ENCODE results near the gene DBH. TPM values are rescaled to one million over a fixed set of nuclear protein-coding genes. Genes with fewer than 3 reads are reported as not detected.

The DBH gene
- total RNA-seq, 4 donors from 2014 or later, result 0.11 to 0.15 TPM; not detected in 2

DNA sequence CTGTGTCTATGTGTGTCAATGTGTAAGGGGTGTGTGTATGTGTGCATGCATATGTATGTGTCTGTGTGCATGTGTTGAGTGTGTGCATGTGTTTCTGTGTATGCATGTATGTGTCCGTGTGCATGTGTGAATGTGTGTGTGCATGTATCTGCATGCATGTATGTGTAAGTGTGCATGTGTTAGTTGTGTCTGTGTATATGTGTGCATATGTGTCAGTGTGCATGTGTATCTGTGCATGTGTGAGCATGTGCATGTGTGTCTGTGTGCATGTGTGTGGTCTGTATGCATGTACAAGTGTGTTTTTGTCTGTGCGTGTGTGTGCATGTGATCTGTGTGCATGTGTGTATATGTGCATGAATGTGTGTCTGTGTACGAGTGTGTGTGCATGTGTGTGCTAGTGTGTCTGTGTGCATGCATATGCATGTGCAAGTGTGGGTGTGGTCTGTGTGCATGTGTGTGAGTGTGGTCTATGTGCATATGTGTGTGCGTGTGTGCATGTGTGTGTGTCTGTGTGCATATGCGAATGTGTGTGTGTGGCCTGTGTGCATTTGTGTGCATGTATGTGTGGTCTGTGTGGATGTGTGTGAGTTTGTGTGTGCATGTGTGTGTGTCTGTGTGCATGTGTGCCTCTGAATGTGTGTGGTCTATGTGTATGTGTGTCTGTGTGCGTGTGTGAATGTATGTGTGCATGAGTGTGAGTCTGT, 36.5 kb upstream of the DBH start:
- H3K4me3 ChIP-seq (replicated peaks in 1 of 3), result no peak overlapping the region
- DNase-seq, result no peak
- no peak overlapping the region for H3K27ac ChIP-seq
- H3K27me3 ChIP-seq, result no peaks in the 10 kb centered on the region
- no peak for TF ChIP-seq CTCF (IDR thresholded peaks at IDR 0.05)
- TF ChIP-seq POLR2A (IDR thresholded peaks at IDR 0.05), result no peak
- intact Hi-C loops (cut with DNase I), result no loop called here
- 93 to 94% methylated on average over 6 of the region's 6 CpGs for WGBS, 2 donors
- no peaks in the 10 kb centered on the region for H3K9me3 ChIP-seq
- no peaks in the 10 kb centered on the region for H3K4me1 ChIP-seq
- H3K36me3 ChIP-seq, result no peaks in the 10 kb centered on the region

DNA sequence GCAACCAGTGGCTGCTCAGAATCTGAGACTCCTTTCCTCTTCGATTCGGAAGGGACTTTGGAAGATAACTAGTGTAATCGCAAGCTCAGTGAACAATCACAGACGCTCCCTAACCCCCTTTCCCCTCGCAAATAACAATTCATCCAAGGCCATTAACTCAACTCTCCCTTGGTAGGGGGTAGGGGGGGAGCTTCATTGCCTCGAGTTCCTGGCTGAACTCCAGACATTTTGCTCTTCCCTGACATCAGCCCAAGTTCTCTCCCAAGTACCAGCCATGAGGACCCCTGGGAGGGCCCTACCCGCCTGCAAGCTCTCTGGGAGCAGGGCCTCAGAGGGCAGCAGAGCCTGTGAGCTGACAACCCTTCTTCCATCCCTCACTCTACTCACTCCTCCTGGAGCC, 35.4 kb upstream of the DBH start:
- Histone ChIP-seq H3K9me3 (no peaks in the 10 kb centered on the region), H3K4me3 (replicated peaks in 1 of 3) (no peak overlapping the region), H3K36me3 (no peaks in the 10 kb centered on the region), H3K4me1 (no peaks in the 10 kb centered on the region), H3K27ac (no peak overlapping the region), H3K27me3 (no peaks in the 10 kb centered on the region)
- no peak for DNase-seq
- no peak for TF ChIP-seq POLR2A (IDR thresholded peaks at IDR 0.05)
- TF ChIP-seq CTCF (IDR thresholded peaks at IDR 0.05), result no peak
- WGBS, 2 donors, result 59 to 73% methylated on average over 7 of the region's 7 CpGs
- intact Hi-C loops (cut with DNase I), result no loop called here

DNA sequence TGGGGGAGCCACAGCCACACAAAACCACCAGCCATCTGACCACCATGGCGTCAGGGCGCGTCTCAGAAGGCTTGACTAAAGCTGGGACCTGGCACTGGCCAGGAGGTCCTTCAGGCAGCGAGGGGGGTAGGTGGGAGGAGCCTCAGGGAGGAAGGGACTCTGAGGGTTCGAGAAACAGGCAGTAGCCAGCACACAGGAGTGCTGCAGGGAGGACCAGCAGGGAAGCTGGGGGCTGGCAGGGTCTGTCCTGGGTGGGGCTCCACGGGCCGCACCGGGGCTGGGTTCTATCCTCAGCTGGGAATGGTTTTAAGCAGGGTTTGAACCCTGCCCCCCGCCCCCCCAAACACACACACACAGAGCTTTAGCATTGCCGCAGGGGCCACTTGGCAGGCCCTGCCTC, 34.4 kb upstream of the DBH start:
- Histone ChIP-seq H3K36me3 (no peaks in the 10 kb centered on the region), H3K27me3 (no peaks in the 10 kb centered on the region)

DNA sequence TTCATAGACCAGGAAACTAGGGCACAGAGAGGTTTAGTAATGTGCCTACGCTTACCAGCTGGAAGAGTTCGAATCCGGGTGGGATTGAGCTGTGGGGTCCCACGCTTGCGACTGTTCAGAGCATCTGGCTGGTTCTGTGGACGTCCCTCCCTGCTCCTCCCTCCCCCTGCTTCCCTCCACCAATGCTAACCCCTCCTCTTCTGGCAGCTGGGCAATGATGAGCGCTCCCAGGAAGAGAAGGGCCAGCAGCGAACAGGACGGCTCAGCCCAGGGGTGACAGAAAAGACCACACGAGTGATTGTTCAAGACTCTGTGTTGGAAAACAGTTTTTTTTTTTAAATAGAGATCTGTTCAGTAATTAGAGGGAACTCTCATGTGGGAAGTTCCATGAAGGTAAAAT, 33.9 kb upstream of the DBH start:
- H3K36me3 ChIP-seq, result no peaks in the 10 kb centered on the region
- intact Hi-C loops (cut with DNase I), result no loop called here
- WGBS, 2 donors, result 72 to 76% methylated on average over 10 of the region's 10 CpGs

More for the DNA sequence above, 34.4 kb upstream of the DBH start:
- TF ChIP-seq CTCF (IDR thresholded peaks at IDR 0.05), result no peak
- TF ChIP-seq POLR2A (IDR thresholded peaks at IDR 0.05), result no peak
- H3K27ac ChIP-seq, result no peak overlapping the region
- WGBS, 2 donors, result 88 to 96% methylated on average over 8 to 10 of the region's 10 CpGs
- no peaks in the 10 kb centered on the region for H3K9me3 ChIP-seq
- no peak overlapping the region for H3K4me3 ChIP-seq (replicated peaks in 1 of 3)
- no peaks in the 10 kb centered on the region for H3K4me1 ChIP-seq
- DNase-seq, result no peak
- intact Hi-C loops (cut with DNase I), result no loop called here

More for the DNA sequence above, 33.9 kb upstream of the DBH start:
- Histone ChIP-seq H3K27ac (no peak overlapping the region), H3K27me3 (no peaks in the 10 kb centered on the region), H3K4me3 (replicated peaks in 1 of 3) (no peak overlapping the region), H3K9me3 (no peaks in the 10 kb centered on the region), H3K4me1 (no peaks in the 10 kb centered on the region)
- TF ChIP-seq CTCF (IDR thresholded peaks at IDR 0.05), result no peak
- TF ChIP-seq POLR2A (IDR thresholded peaks at IDR 0.05), result no peak
- no peak for DNase-seq
